Measurements from ENCODE around the gene KCNJ12. TPM values are rescaled to one million over a fixed set of nuclear protein-coding genes. Genes with fewer than 3 reads are reported as not detected.
"Not testable (repeated sequence)": the region's sequence is repeated elsewhere in the genome, so short reads cannot be mapped to it uniquely, and the experiment has no call there.

KCNJ12 gene
- total RNA-seq, 1 experiment from 2014 or later = 5.2 TPM

DNA sequence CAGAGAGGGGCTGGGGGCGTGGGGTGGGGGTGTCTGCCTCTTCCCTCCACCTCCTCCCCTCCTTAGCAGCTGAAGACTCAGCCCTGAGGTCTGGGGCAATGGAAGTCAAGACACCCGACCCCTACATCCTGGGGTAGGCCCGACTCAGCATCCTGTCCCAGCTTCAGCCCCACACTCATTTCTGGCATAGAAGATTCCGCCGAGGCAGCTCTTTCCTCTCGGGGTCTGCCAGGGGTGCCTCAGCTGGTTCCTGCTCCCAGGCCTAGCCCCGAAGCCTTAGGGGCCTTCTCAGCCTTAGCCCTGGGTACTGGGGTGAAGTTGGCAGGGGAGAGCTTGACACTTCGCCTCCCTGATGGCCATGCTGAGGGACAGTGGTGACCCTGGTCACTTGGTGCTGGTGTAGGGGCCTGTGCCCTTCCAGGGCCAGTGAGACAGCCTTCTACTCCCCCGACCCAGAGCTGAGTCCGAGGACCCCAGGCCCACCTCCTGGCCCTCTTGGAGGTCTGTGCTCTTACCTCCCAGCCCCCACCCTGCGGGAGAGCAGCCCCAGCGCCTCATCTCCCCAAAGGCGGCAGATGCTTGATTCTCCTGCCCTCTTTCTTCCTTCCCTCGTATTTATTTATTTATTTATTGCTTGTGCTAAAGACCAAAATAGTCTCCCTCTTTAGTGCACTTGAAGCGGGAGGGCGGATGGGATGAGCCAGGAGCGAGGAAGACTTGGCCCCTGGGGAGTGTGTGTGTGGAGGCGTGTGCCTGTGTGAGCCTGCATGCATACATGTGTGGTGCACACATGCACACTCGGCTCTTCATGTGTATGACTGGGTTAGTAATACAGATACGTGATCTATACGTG, 42.5 kb downstream of the KCNJ12 start:
- H3K4me3 ChIP-seq = no peak overlapping the region
- H3K36me3 ChIP-seq = no peaks in the 10 kb centered on the region
- H3K9me3 ChIP-seq = no peaks in the 10 kb centered on the region
- no peaks in the 10 kb centered on the region for H3K27me3 ChIP-seq
- no peak for DNase-seq

GRCh38 chr17:21419299-21420239, 43.4 kb downstream of the KCNJ12 start:
- Histone ChIP-seq H3K9me3 (no peaks in the 10 kb centered on the region), H3K4me3 (no peak overlapping the region), H3K36me3 (no peaks in the 10 kb centered on the region), H3K27me3 (no peaks in the 10 kb centered on the region)
- no peak for DNase-seq

DNA sequence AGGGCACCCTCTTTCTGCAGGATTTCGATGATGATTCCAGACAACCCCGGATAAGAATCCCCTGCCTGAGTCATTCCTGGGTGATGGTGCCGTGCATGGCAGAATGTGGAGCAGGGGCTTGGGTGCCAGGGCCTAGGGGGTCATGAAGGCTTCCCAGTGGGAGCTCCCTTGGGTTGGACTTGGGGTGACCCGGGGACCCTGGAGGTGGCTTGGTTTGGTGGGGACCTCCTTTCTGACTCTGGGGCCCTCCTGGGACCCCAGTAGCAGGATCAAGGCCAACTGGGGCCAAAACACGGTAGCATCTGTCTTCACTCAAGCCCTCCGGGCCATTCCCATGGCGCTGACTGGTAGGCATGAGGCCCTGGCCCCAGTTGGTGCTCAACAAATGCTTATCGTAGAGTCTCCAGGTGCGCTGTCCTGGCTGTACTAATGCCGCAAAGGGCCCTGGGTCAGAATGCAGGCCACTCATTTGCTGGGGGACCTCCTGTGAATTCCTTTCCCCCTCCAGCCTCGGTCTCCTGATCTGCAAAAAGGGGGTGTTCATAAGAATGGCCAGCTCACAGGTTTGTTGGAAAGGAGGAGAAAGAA, 44.4 kb downstream of the KCNJ12 start:
- H3K27me3 ChIP-seq, H3K9me3 ChIP-seq, H3K36me3 ChIP-seq, H3K4me3 ChIP-seq, DNase-seq: not testable (repeated sequence)

- not testable (repeated sequence) for H3K27me3 ChIP-seq, H3K9me3 ChIP-seq, H3K36me3 ChIP-seq, H3K4me3 ChIP-seq, DNase-seq
Observed at GRCh38 chr17:21421421-21422310, 45.5 kb downstream of the KCNJ12 start.

GRCh38 chr17:21422311-21423189, 46.4 kb downstream of the KCNJ12 start:
- not testable (repeated sequence) for DNase-seq, H3K36me3 ChIP-seq

DNA sequence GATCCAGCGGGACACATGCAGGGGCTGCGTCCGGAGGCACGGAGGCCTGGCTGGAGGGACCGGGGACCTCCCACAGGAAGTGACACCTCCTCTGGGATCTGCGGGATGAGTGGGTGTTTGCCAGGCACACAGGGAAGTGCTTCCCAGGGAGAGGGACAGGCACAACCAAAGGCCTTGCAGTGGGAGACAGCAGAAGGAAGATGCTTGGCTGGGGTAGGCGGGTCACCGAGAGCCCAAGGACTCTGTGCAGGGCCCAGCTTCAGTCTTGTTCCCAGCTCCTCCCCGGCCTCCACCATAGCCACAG, 47.0 kb downstream of the KCNJ12 start:
- not testable (repeated sequence) for DNase-seq, H3K9me3 ChIP-seq, H3K27me3 ChIP-seq, H3K4me3 ChIP-seq, H3K36me3 ChIP-seq

More at GRCh38 chr17:21422311-21423189, 46.4 kb downstream of the KCNJ12 start:
- H3K9me3 ChIP-seq, H3K4me3 ChIP-seq, H3K27me3 ChIP-seq: not testable (repeated sequence)

DNA sequence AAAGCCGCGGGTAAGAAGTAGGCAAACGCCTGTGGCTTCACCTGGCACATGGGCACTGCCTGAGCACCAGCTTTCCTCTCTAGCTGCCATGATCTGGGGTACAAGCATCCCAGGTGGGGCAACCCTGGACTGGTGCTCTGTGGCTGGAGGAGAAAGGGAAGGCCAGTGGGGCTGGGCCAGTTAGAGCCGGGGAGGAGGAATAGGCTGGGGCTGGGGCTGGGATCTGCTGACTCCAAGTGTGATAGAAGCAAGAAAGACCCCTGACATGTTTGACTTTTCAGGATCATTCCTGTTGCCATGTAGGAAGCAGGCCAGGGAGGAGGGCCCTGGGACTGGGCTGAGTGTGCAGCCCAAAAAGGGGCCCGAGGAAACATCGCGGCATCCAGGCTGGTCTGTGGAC, 48.5 kb downstream of the KCNJ12 start:
- H3K9me3 ChIP-seq, H3K36me3 ChIP-seq, H3K27me3 ChIP-seq, DNase-seq, H3K4me3 ChIP-seq: not testable (repeated sequence)

DNA sequence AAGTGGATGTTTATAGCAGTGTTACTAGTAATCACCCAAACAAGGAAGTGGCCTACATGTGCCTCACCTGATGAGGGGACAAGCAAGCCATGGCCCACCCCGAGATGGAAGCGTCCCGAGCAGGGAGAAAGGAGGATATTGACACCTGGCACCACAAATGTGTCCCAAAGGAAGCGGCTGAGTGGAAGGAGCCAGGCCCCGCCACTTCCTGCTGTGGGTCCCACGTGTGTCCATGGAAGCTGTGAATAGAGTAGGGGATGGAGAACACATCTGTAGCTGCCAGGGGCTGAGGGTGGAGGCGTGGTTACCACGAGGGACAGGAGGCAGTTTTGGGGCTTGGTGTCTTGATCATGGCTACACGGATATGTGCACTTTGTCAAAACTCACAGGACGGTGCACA, 49.2 kb downstream of the KCNJ12 start:
- Histone ChIP-seq H3K36me3 (no peaks in the 10 kb centered on the region), H3K9me3 (no peaks in the 10 kb centered on the region), H3K27me3 (no peaks in the 10 kb centered on the region), H3K4me3 (no peak overlapping the region)
- no peak for DNase-seq

DNA sequence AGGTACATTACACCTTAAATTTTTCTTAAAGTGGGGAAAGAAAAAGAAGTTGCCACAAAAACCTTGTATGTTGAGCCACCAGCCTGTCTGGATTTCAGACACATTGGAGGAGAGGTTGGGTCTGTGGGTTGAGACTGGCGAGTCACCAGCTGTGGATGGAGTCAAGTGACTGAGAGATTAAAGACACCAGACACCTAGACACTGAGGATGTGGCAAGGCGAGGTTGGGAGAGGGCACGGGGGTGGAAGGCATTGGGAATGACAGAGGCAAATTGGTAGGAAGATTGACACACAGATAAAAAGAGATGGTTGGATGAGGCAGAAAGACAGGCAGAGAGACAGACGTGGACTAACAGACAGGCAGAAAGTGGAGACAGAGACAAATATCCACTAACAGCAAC, 49.6 kb downstream of the KCNJ12 start:
- H3K27me3 ChIP-seq = no peaks in the 10 kb centered on the region
- H3K9me3 ChIP-seq = no peaks in the 10 kb centered on the region
- no peak overlapping the region for H3K4me3 ChIP-seq
- DNase-seq = no peak
- no peaks in the 10 kb centered on the region for H3K36me3 ChIP-seq

DNA sequence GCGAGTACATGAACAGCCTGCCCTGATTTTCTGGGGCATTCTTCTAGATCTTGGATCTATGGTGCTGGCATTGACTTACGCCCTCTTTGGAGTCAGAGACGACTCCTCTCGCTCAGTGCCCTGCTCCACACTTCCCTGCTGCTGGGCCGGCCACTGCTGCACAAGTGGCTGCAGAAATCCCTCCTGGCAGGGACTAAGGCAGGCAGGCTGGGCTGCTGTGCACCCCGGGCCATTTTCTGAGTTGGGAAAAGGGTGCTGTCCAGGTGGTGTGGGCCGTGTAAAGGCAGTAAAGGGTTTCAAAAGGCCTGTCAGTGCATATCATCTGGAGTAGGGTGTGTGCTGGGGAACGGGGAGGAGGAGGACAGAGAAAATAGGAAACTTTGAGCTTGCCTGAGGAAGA, 50.1 kb downstream of the KCNJ12 start:
- DNase-seq, H3K9me3 ChIP-seq, H3K36me3 ChIP-seq, H3K27me3 ChIP-seq, H3K4me3 ChIP-seq: not testable (repeated sequence)

- not testable (repeated sequence) for H3K9me3 ChIP-seq, H3K36me3 ChIP-seq, DNase-seq, H3K4me3 ChIP-seq, H3K27me3 ChIP-seq
Observed at GRCh38 chr17:21426876-21427275, 50.7 kb downstream of the KCNJ12 start.

- not testable (repeated sequence) for H3K9me3 ChIP-seq, H3K36me3 ChIP-seq, DNase-seq, H3K27me3 ChIP-seq, H3K4me3 ChIP-seq
Observed at GRCh38 chr17:21427727-21428126, 51.6 kb downstream of the KCNJ12 start.

DNA sequence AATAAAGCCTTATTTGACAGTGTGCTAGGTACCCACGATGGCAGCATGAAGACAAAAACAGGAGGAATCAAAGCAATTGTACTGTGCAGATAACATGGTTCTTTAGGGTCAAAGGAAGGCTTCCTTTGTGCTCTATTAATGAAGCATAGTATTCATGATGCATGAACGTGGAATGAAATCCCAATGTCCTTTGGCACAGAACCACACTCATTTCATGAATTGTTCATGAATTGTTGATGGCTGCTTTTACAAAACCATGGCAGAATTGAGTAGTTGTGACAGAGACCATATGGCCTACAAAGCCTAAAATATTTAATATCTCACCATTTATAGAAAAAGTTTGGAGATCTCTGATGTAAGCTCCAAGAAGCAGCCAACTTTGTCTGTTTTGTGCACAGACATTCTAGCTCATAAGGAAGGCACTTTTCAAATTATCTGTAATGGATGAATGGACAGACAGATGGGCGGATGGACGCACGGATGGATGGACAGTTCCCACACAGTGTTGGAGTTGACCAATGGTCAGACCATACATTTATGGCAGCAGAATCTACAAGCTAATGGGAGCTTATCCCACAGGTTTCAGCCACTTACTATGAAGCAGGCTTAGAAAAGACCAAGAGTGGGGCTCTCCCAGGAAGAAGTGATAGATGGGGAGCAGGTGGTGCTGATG, 52.7 kb downstream of the KCNJ12 start:
- H3K9me3 ChIP-seq, H3K36me3 ChIP-seq, H3K4me3 ChIP-seq, H3K27me3 ChIP-seq, DNase-seq: not testable (repeated sequence)

GRCh38 chr17:21429921-21430628, 53.9 kb downstream of the KCNJ12 start:
- H3K36me3 ChIP-seq, H3K9me3 ChIP-seq, DNase-seq, H3K27me3 ChIP-seq, H3K4me3 ChIP-seq: not testable (repeated sequence)

GRCh38 chr17:21433971-21434370, 57.8 kb downstream of the KCNJ12 start:
- not testable (repeated sequence) for H3K4me3 ChIP-seq, H3K9me3 ChIP-seq, H3K36me3 ChIP-seq, H3K27me3 ChIP-seq, DNase-seq

Measured in MG63 (cell line).